Jurkat, Clone E6-1 (cell line): ENCODE results near the gene STRN3.
"Not testable (repeated sequence)": the region's sequence is repeated elsewhere in the genome, so short reads cannot be mapped to it uniquely, and the experiment has no call there.

ENCODE experiments used
- DNase-seq: peaks from one replicate; pipeline ENCODE4 v3.0.0-alpha.2; 2011; ENCODE audit warnings: low read depth, low spot score
- H3K4me3 ChIP-seq: 2 replicates; pipeline ENCODE4 v1.5.1; 2011; ENCODE audit warnings: mild to moderate bottlenecking, low read length, control low read depth, moderate library complexity

The STRN3 gene

GRCh38 chr14:30940886-30941285, 85.3 kb downstream of the STRN3 start:
- no peak overlapping the region for H3K4me3 ChIP-seq
- DNase-seq = no peak

- H3K4me3 ChIP-seq = no peak overlapping the region
- DNase-seq = no peak
Measured at GRCh38 chr14:30938617-30939016, 87.6 kb downstream of the STRN3 start.

GRCh38 chr14:30935445-30935844, 90.7 kb downstream of the STRN3 start:
- DNase-seq = no peak
- H3K4me3 ChIP-seq = no peak overlapping the region

GRCh38 chr14:30933937-30934336, 92.2 kb downstream of the STRN3 start:
- H3K4me3 ChIP-seq, DNase-seq: not testable (repeated sequence)

- no peak overlapping the region for H3K4me3 ChIP-seq
- no peak for DNase-seq
Measured at GRCh38 chr14:30928462-30928861, 97.7 kb downstream of the STRN3 start.

GRCh38 chr14:30925254-30925653, 100.9 kb downstream of the STRN3 start:
- no peak overlapping the region for H3K4me3 ChIP-seq
- no peak for DNase-seq

- DNase-seq = no peak
- no peak overlapping the region for H3K4me3 ChIP-seq
Measured at GRCh38 chr14:30921788-30922187, 104.4 kb downstream of the STRN3 start.

- peak; percentile 14 for DNase-seq
- no peak overlapping the region for H3K4me3 ChIP-seq
Measured at GRCh38 chr14:30921305-30921704, 104.9 kb downstream of the STRN3 start.

GRCh38 chr14:30915596-30915995, 110.6 kb downstream of the STRN3 start:
- no peak for DNase-seq

GRCh38 chr14:30914812-30915211, 111.4 kb downstream of the STRN3 start:
- DNase-seq = no peak

More at GRCh38 chr14:30915596-30915995, 110.6 kb downstream of the STRN3 start:
- H3K4me3 ChIP-seq = no peak overlapping the region

GRCh38 chr14:30908826-30909225, 117.4 kb downstream of the STRN3 start:
- H3K4me3 ChIP-seq = no peak overlapping the region
- DNase-seq = no peak

More at GRCh38 chr14:30914812-30915211, 111.4 kb downstream of the STRN3 start:
- H3K4me3 ChIP-seq = no peak overlapping the region

GRCh38 chr14:30907659-30908057, 118.5 kb downstream of the STRN3 start:
- no peak overlapping the region for H3K4me3 ChIP-seq
- DNase-seq = no peak

GRCh38 chr14:30906752-30907658, 119.2 kb downstream of the STRN3 start:
- peak; percentile 16 for DNase-seq
- no peak overlapping the region for H3K4me3 ChIP-seq

- H3K4me3 ChIP-seq = no peak overlapping the region
- DNase-seq = no peak
Measured at GRCh38 chr14:30903285-30904124, 122.7 kb downstream of the STRN3 start.

GRCh38 chr14:30897121-30897520, 129.1 kb downstream of the STRN3 start:
- H3K4me3 ChIP-seq, DNase-seq: not testable (repeated sequence)

- DNase-seq = no peak
- H3K4me3 ChIP-seq = no peak overlapping the region
Measured at GRCh38 chr14:30896435-30896834, 129.7 kb downstream of the STRN3 start.

GRCh38 chr14:30894923-30895515, 131.2 kb downstream of the STRN3 start:
- H3K4me3 ChIP-seq = no peak overlapping the region
- DNase-seq = no peak

- H3K4me3 ChIP-seq = no peak overlapping the region
- no peak for DNase-seq
Measured at GRCh38 chr14:30893819-30894218, 132.4 kb downstream of the STRN3 start.

- H3K4me3 ChIP-seq = no peak overlapping the region
- no peak for DNase-seq
Measured at GRCh38 chr14:30889244-30889594, 137.0 kb downstream of the STRN3 start.
